Stimulated activated CD4-positive, alpha-beta T cell treated with anti-CD3 and anti-CD28 coated beads, Interleukin-4, amount 100 ng/mL, for 24 hours (primary cell): ENCODE data around the gene CCNA2.
A peak's percentile ranks its signal among the peaks of the same experiment; 100 is the strongest.

Source experiments
- DNase-seq: peaks from one replicate; pipeline ENCODE4 v3.0.0-alpha.2; 2020

CCNA2 gene

DNA sequence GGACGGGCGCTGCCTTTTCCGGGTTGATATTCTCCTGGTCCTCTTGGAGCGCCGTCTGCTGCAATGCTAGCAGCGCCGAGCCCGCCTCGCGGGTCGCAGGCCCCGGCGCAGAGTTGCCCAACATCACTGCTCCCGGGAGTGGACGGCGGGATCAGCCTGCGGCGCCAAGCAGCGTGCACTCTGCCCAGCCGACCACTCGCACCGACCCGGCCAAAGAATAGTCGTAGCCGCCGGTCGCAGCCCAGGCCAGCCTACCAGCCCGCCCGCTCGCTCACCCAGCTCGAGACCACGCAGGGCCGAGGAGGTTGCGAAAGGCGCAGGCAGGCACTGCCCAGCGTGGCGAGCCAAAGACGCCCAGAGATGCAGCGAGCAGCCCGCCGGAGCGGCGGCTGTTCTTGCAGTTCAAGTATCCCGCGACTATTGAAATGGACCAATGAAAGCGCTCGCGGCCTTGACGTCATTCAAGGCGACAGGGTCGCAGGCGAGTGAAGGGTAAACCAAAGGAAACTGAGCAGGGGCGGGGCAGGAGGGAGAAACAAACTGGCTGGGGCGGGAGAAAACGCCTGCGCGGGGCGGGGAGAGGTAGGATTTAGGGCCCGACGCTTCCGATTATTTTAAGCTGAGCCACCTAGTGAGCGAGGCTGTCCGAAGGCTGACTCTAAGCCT lies at the start of gene CCNA2:
Gene CCNA2 (minus strand): TSS at position 379 of the 666 bp plus-strand sequence. CDS start 255 bp downstream, at position 124.
- DNase-seq = peak; percentile 97

DNA sequence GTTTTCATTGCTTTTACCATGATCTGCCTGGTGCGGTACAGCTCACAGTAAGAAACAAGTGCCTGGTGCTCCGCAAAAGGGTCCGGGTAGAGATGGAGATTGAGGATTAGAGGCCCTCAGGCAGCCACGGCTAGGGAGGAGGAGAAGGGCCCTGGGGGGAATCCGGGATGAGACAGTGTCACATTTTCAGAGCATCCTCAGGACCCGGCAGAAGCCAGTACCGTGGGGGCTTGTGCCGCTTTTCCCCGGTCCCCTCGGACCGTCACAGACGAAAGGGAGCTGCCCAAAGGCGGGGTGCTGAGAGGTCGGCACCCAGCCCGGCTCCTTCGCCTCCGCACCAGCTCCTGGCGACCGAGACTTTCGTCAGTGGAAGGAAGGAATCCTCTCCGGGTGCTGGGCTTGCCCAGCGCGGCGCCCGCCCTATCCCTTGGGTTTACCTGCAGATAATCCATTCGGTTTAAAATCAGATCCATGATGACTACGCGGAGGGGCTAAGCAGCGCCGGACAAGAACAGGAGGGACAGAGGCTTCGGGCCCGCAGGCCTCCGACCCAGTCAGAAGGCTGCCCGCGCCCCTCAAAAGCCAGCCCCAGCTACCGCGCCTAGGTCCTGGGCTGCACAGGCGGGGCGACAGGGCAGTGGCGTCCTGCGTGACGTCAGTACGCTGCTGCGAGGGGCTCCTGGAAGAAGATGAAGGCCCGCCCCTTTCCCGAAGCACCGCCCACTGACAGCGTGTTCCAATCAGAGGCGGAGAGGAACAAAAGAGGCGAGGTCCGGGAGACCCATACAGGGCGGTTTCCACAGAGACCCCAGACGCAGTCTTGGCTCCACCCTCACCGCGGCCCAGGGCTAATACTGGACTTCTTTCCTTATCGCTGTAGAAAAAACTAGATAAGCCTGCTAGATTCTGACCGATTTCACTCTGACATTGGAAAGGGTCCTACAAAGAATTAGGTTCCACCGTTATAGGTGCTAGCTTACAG lies 46.4 kb upstream of the CCNA2 start, which contains the start of gene BBS7:
Gene BBS7 (minus strand): TSS at position 634 of the 982 bp plus-strand sequence. CDS start 161 bp downstream, at position 473.
- peak; percentile 97 for DNase-seq

DNA sequence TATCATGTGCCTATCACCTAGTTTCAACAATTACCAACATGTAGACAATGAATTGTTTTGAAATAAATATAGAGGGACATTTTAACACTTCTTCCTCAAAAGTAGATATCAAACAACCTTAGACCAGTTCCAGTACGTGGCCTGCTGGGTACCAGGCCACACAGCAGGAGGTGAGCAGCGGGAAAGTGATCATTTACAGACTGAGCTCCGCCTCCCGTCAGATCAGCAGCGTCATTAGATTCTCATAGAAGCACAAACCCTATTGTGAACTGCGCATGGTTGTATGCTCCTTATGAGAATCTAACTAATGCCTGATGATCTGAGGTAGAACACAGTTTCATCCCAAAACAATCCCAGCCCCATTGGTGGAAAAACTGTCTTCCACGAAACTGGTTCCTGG lies 40.1 kb upstream of the CCNA2 start:
- DNase-seq = no peak

DNA sequence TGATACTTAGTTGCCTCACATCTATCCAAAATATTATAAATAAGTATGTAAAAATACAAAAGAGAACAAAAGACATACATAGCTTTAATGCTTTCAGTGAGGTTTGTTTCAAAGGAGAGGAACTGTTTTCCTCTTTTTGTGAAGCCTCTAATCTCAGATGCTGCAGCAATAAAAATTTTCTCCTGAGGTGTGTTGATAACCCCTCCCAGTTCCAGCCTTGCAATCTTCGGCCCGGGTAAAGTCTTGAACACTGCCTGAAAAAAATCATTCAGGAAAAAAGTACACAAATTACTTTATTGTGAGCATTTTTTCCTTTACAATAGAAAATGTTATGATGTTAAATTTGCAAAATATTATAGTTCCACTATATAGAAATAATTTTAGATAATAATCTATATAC lies 37.7 kb upstream of the CCNA2 start:
- DNase-seq = no peak

DNA sequence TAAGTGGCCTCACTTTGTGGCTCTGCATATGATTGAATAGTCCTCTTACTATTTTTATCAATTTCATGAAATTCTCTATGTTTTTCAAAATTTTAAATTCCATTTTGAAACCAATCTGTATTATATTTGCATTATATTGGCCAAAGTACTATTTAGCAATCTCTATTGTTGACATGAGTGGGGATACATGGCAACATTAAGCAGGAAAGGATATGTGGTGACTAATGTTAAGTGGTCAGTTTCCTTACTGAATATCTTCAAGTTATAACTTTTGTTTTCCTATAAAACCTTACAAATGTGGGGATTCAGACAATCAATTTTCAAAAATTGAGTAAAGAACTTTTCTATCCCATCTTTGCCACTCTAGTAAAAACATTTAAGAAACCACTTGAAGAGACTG lies 36.4 kb upstream of the CCNA2 start:
- no peak for DNase-seq

DNA sequence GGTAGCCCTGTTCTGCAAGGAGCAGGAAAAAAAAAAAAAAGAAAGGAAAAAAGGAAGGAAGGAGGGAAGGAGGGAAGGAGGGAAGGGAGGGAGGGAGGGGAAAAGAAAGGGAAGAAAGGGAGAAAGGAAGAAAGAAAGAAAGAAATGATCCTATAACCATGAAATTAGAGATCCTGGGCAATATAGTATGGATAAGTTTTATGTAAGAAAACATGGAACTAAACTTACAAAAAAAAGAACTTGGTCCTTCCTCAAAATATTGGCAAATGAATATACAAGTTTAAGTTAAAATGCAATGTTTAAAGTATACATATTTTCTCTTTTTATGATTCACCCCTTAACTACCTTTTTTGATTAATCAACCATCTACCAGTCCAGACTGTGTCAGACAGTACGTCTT lies 27.7 kb upstream of the CCNA2 start:
- no peak for DNase-seq

DNA sequence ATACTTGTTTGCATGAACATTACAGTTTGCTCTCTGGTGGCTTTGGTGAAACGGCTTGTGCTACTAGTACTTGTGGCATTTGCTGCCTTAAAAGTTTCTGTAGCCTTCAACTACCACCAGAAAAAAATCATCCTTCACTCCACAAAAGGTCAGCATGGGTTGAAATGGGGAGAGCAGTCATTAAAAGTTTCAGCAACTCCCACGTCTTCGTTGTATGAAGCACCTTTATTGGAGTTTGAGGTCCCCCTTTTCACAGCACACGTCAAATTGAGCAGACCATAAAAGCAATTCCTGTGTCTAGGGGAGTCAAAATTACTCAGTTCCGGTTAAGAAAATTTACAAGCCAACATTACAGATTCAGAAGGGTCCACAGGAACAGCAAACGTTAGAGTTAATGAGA lies 23.0 kb upstream of the CCNA2 start:
- DNase-seq = no peak

DNA sequence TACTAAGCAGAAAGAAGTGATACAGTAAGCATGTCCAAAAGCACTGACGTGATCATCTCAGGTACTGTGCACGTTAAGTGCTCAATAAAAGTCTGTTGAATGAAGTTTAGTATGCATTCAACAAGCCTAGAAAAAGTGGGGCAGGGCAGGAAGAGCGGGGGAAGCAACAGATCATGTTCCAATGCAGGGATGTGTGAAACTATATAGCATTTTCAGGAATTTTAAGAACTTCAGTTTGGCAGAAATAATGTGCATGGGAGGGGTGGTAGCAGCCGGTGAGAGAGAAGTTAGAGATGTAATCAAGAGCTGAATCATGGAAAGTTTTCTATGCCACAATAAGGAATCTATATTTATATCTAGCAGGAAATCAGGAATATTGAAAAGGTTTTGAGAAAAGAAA lies 19.2 kb upstream of the CCNA2 start:
- no peak for DNase-seq

DNA sequence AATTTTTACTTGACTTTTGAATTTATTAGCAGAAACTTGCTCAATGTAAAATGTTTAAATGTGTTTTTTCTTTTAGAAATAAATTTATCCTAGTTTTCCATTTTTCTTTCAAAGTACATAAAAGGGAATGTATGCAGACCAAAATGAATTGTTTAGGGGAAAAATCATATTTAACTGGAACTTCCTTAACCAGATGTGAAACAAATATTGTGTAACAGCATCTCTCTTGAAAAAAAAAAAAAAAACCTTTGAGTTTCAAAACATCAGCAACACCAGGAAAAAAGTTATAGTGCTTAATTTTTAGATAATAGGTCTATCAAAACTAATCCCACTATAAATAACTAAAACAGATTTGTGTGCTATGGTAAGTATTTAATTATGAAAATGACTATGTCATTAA lies 14.5 kb upstream of the CCNA2 start:
- no peak for DNase-seq

DNA sequence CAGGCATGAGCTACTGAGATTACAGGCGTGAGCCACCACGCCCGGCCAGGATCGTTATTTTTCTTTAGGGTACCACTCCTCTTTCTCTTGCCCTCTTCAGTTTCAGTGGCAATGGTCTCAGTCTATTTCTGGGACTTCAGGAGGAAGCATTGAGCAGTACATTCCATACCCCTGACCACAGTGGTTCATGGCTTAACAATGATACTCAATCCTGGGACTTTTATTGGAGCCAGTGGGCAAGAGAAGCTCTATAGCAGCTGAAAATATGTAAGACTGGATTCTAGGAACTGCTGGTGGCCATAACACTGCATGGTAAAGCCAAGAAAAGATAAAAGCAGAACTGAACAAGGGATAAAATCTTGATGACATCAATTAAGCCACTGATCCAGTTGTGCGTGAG lies 5.8 kb upstream of the CCNA2 start:
- no peak for DNase-seq

DNA sequence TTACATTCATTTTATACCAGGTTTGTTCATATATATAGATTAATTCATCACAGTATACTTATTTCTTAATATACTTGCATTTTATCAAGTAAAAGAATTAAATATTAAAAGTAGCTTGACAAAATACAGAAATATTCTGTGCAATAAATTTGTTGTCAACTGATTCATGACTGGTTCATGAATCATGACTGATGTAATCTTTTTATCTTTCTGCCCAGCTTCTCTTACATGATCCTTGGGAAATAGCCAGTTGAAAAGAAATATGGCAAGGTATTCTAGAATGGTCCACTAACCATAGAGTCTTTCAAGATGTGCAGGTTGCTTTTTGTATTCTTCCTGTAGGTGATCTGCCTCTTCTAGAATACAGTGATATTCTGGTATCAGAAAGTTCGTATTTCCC lies 4.2 kb upstream of the CCNA2 start:
- DNase-seq = no peak

DNA sequence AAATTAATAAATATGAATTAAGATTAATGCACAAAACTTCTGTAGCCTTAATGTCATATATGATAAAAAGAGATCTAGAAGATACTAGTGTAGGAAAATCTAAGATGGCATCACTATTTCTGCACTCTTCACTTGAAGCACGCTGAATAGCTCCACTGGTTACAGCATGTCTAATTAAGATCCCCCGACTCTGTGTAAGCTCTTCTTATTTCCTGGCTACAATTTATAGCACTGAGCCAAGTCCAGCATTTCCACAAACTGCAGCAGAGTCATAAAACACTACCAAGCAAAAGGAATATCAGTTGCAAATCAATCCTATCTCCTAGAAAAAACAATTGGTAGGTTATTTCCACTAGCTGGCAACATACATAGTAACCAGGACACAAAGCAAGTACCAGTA lies 1.3 kb upstream of the CCNA2 start:
- DNase-seq = no peak

DNA sequence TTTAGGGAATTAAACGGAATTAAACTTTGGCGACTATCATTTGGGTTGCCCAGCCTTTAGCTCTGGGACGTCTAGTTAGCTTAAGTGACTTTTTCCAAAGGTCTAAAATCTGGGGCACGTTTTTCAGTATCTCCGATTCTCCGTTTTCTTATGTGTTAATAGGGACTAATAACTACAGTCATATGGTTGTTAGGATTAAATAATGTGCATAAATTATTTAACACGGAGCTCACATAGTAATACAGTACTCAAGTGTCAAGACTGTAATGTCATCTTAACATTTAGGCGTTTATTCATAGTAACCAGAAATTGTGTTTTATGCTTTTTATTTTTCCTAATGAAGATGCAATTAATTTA lies 466 bp upstream of the CCNA2 start:
- DNase-seq = no peak

DNA sequence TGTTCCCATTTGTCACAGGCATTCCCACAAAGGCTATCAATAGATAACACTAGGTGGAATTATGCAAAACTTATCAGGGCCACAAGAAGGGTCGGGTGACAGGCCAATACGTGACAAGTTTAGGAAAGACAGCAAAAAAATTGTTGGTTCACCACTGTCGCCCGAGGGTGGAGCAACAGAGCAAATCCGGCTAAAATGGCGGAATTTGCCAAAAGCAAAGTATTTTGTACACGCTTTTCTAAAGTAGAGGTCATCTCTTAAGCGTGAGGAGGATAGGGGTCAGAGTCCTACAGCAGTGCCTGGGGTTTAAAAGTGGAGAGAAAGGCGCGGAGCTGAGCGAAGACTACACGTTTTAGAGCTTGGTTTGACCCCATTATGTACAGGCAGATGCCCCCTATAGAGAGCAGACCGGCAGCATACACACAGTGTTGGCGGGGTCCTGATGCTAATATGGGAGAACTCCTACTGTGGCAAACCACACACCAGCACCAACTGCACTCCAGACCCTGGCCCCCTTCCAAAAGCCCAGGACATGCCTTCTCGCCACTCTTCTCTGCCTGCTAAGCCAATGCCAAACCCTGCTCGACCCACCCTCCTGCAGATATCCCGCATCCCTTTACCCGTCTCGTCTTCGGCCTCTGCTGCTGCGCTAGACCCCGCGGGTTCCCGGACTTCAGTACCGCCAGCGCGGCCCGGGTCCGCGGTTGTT lies 733 bp downstream of the CCNA2 start:
- DNase-seq = peak; percentile 22

DNA sequence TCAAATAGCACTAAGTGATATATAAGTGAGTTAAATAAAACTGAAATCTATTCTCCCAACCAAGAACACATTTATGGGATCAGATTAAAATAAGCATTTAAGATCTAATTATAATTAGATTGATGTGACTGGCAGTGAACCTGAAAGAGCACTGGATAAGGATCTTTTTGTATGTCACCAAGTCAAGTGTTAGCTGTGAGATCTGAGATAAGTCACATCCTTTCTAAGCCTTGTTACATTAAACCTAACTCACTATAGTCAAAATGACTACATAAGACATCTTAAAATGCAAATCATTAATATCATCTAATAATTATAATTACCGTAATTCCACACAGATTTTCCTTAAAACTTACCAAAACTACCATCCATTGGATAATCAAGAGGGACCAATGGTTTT lies 1.6 kb downstream of the CCNA2 start:
- no peak for DNase-seq

DNA sequence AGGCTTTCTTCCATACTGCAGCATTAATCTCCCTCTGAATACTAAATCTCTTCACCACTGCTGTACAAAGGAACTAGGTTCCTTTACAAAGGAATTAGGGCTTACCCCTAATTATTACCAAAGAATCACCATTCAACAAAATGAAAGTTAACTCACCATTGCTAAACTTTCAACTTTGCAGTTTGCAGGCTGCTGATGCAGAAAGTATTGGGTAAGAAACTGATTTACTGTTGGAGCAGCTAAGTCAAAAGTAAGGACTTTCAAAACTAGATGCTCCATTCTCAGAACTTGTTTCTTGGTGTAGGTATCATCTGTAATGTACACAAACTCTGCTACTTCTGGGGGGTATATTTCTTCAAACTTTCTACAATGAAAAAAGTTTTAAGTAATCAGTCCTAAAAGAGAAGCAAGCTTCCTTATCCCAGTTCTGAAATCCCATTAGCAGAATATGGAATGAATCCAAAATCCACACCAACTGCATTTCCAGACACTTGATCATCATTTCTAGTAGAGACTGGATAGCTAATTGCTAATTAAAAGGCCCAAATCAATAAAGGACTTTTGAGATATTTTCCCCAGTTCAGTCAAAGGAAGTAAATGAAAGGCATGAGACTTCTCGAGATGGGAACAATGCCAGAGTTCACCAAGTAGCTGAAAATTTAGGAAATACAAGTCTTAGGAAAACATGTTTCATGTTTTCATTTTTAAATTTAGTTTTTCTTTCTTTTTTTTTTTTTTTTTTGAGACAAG lies 4.3 kb downstream of the CCNA2 start:
- no peak for DNase-seq

DNA sequence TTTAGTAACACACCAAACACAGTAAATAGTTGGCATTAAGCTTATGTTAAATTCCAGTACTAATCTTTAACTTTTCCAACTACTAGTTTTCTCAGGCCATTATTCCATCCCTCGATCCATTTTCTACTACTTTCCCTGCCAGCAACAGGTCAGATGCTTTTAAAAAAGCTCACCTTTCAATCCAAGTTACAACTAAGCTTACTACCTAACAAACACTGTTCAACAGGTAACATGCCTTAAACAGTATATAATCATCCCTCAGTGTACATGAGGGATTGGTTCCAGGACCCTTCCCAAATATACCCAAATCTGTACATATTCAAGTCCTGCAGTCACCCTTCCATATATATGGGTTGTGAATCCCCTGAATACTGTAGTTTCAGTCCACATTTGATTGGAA lies 5.5 kb downstream of the CCNA2 start:
- DNase-seq = no peak

DNA sequence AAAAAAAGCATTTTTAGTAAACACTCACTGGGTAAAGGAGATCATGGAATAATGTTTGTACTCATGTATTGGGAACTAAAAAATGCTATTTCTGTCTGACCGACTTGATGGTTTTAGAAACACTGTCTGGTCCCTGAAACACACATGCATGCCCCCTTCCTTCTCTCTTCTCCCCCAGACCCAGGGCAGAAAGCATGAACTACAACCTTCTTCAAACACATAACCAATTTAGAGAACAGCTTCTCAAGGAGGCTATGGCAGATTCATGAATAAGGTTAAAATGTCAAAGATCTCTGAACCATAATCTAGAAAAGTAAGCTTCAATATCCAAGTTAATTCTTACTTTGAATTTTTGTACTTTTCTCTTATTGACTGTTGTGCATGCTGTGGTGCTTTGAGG lies 6.0 kb downstream of the CCNA2 start:
- no peak for DNase-seq

DNA sequence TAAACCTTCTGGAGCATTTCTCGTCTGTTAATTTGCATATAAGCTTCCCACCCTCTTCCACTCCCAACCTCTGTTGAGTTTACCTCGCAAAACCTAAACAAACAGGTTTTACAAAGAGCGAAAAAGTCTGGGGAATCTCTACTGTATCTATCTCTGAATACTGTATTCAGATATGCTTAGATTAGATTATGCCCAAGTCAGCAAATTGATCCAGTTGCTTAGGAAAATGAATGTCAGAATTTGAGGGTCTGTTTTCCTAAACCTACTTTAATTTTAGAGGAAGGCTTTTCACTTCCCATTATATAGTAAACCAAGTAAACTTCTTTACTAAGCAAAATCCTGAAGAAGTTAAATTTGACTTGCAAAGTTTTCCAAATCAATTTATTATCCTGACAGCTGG lies 6.7 kb downstream of the CCNA2 start:
- DNase-seq = no peak

DNA sequence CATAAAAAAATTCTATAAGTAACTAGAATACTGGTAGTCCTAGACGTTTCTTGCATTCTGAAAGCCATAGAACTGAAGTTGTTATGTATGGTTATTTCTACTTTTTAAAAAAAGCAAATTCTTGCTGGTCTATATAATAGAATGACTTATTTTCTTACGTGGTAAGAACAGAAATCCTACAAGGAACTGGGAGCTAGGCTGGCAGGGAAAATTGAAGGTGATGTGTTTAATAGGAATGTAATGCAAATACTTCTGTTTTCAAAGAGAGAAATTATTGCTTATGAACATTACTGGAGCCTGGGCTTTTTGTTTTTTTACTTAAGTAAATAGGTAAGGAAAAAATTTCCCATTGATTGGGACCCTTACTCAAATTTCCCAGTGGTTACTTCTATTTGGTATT lies 8.9 kb downstream of the CCNA2 start:
- no peak for DNase-seq

DNA sequence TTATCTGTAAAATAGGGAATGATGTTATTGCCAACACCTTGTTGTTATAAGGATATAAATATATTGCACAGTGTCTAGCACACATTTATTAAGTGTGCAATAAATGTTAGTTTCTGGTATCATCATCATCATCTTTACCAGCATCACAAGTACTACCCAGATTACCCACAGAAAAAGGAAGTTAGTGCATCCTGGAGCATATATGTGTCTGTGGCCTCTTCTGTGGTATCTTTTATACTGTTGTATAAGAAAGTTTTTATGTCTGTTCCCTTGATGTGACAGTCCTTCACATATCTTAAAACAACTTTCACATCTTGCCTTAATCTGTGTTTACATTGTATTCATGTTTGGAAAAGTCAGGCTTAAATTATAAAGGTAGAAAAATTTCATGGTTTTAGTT lies 12.6 kb downstream of the CCNA2 start:
- DNase-seq = no peak

DNA sequence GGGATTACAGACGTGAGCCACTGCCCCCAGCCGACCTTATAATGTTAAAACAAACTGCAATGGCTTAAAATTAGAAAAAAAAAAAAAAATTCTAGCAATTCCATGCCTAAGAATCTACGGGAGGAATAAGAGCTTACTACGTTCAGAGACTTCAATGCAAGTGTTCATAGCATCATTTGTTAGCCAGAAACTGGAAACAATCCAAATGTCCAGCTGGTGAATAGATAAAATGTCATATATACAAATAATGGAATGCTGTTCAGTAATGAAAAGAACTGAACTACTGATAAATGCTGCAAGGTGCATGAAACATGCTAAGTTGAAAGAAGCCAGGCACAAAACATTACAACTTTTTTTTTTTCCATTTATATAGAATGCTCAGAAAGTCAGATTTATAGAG lies 17.3 kb downstream of the CCNA2 start:
- no peak for DNase-seq

DNA sequence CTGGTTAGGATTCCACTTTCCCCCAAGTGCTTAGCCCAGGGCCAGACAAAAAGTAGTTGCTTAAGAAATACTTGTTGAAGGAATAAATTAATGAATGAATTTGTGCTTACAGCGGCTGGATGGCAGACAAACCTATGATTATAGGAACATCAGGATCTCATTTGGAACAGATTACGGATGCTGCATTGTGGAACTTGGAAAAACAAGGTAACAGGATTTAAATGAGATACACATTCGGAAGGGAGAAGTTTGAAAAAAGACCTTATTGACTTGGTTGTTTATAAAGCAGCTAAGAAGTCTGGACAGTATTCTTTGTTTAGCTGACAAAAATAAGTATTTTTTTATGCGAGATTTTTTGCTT lies 22.0 kb downstream of the CCNA2 start:
- no peak for DNase-seq
